Measurements from ENCODE around the gene VSX2. TPM values are rescaled to one million over a fixed set of nuclear protein-coding genes. Genes with fewer than 3 reads are reported as not detected.
A peak's percentile ranks its signal among the peaks of the same experiment; 100 is the strongest.

The VSX2 gene
- total RNA-seq, 4 donors from 2014 or later, result not detected

DNA sequence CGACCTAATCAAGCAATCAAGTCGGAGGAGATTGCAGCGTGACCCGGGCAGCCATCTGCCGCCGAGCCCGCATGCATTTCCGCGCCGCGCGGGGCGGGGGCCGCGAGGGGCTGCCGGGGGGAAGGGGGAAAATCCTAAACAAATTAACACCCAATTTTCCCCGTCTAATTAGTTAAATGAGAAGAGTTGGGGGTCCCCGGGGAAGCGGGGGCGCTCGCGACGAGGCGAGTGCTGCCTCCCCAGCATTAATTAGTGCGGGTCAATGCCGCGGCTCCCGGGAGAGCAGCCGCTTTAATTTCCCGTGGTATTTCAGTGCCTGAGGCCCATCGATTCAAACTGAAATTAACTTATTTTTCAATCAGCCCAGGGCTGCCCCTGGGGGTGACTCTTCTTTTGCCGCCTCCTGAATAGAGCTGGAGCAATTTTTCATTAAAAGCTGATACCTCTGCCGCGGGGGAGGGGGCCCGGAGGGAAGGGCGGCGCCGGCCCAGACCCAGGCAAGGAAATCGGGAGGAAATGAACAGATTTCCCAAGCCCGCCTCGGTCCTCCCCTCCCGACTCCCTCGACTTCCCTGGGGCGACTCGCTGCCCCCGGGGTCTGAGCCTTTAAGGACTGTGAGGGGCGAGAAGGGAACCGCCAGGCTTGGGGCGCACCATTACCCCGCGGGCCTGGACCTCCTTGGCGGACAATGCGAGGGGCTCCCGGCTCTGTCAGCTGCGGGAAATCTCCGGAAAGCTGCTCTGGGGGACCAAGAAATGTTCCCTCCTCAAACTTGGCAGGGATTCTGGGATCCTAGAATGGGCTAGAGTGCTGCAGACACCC lies 18.9 kb downstream of the VSX2 start:
- intact Hi-C loops (cut with DNase I; ENCODE audit: low total_unique reads), result loop anchor here (10.0 kb wide), 1 partner anchor 143 kb away; no protein-coding TSS in a partner anchor
- TF ChIP-seq POLR2A (IDR thresholded peaks at IDR 0.05) (no peak), CTCF (IDR thresholded peaks at IDR 0.05) (no peak)
- 6 to 8% methylated on average over 50 to 56 of the region's 56 CpGs for WGBS, 2 donors
- H3K4me3 ChIP-seq (ENCODE audit: low read depth, poor library complexity, severe bottlenecking), result peak overlapping the region; percentile 31
- no peak for DNase-seq (ENCODE audit: low spot score in 2 of 2)

DNA sequence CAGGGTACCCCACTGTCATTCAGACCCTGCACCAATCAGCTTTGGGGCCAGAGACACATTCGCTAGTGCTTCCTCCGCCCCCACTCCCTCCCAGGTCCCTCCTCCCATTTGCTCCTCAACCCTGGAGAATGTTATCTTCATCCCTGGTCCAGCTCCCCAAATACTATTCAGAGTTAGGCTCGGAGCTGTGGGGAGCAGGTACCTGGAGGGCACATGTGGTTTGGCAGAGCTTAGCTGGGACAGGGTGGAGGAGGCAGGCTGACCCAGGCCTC lies 19.5 kb downstream of the VSX2 start:
- 66 to 83% methylated on average over 3 of the region's 3 CpGs for WGBS, 2 donors
- intact Hi-C loops (cut with DNase I; ENCODE audit: low total_unique reads), result loop anchor here (10.0 kb wide), 1 partner anchor 144 kb away; no protein-coding TSS in a partner anchor
- TF ChIP-seq POLR2A (IDR thresholded peaks at IDR 0.05), result no peak
- no peak for TF ChIP-seq CTCF (IDR thresholded peaks at IDR 0.05)
- no peak overlapping the region for H3K4me3 ChIP-seq (ENCODE audit: low read depth, poor library complexity, severe bottlenecking)
- no peak for DNase-seq (ENCODE audit: low spot score in 2 of 2)

DNA sequence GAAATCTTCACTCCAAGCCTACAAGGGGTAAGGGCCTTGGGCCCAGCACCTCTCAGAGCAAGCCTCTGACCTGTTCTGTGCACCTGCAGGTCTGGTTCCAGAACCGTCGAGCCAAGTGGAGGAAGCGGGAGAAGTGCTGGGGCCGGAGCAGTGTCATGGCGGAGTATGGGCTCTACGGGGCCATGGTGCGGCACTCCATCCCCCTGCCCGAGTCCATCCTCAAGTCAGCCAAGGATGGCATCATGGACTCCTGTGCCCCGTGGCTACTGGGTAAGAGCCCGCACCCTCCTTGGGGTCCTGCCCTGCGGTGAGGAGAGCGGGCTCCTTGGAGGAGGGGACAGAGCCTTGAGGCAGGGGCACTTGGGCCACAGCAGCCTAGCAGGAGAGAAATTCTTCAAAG lies 20.3 kb downstream of the VSX2 start:
- no peak for TF ChIP-seq POLR2A (IDR thresholded peaks at IDR 0.05)
- no peak for TF ChIP-seq CTCF (IDR thresholded peaks at IDR 0.05)
- WGBS, 2 donors, result 96% methylated on average over 11 to 12 of the region's 12 CpGs
- intact Hi-C loops (cut with DNase I; ENCODE audit: low total_unique reads), result loop anchor here (10.0 kb wide), 1 partner anchor 145 kb away; no protein-coding TSS in a partner anchor
- H3K4me3 ChIP-seq (ENCODE audit: low read depth, poor library complexity, severe bottlenecking), result no peak overlapping the region
- no peak for DNase-seq (ENCODE audit: low spot score in 2 of 2)

DNA sequence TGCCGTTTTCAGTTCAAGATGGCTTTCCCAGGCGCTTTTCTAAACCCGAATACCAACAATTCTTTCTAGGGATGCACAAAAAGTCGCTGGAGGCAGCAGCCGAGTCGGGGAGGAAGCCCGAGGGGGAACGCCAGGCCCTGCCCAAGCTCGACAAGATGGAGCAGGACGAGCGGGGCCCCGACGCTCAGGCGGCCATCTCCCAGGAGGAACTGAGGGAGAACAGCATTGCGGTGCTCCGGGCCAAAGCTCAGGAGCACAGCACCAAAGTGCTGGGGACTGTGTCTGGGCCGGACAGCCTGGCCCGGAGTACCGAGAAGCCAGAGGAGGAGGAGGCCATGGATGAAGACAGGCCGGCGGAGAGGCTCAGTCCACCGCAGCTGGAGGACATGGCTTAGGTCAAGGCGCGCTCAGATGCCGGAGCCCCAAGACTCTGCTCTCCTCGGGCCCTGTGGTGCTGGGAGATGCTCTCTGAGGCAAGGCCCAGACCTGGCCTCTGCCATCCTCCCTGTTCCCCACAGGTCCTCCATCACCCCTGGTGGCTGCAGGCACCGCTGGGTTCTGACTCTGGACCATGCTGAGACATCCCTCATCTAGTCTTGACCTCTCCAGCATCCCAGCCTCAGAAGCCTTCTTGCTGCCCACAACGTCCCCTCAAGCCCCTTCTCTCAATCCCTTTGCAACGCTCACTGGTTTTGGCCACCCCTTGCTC lies 21.4 kb downstream of the VSX2 start:
- 83 to 90% methylated on average over 27 to 29 of the region's 29 CpGs for WGBS, 2 donors

GRCh38 chr14:74261288-74261687 lies 22.0 kb downstream of the VSX2 start:
- TF ChIP-seq POLR2A (IDR thresholded peaks at IDR 0.05) (no peak), CTCF (IDR thresholded peaks at IDR 0.05) (no peak)
- intact Hi-C loops (cut with DNase I; ENCODE audit: low total_unique reads), result no loop called here
- 37 to 49% methylated on average over 4 of the region's 4 CpGs for WGBS, 2 donors
- no peak for DNase-seq (ENCODE audit: low spot score in 2 of 2)
- no peak overlapping the region for H3K4me3 ChIP-seq (ENCODE audit: low read depth, poor library complexity, severe bottlenecking)

More for the DNA sequence above, 21.4 kb downstream of the VSX2 start:
- TF ChIP-seq POLR2A (IDR thresholded peaks at IDR 0.05), result no peak
- TF ChIP-seq CTCF (IDR thresholded peaks at IDR 0.05), result no peak
- H3K4me3 ChIP-seq (ENCODE audit: low read depth, poor library complexity, severe bottlenecking), result no peak overlapping the region
- intact Hi-C loops (cut with DNase I; ENCODE audit: low total_unique reads), result no loop called here
- DNase-seq (ENCODE audit: low spot score in 2 of 2), result no peak
